H9 (cell line): ENCODE results near the gene CC2D2A. TPM values are rescaled to one million over a fixed set of nuclear protein-coding genes. Genes with fewer than 3 reads are reported as not detected.

Experiments used
- DNase-seq: peaks from one replicate; pipeline ENCODE4 v3.0.0-alpha.2; 2017
- H2AFZ ChIP-seq: one replicate; pipeline ENCODE4 v1.6.1; 2013; ENCODE audit warnings: mild to moderate bottlenecking, low read length, control low read depth, moderate library complexity
- H2AK5ac ChIP-seq: 2 replicates; pipeline ENCODE4 v1.6.1; 2013; ENCODE audit warnings: low read length, control low read depth, mixed read lengths; ENCODE audit not compliant: insufficient read length
- H2BK120ac ChIP-seq: one replicate; pipeline ENCODE4 v1.6.1; 2013; ENCODE audit warnings: low read depth, mild to moderate bottlenecking, low read length, control low read depth, inconsistent platforms; ENCODE audit not compliant: poor library complexity, severe bottlenecking
- H2BK12ac ChIP-seq: 2 replicates; pipeline ENCODE4 v1.6.1; 2013; ENCODE audit warnings: low read length, control low read depth, mixed read lengths, low read depth; ENCODE audit not compliant: insufficient read length
- H2BK15ac ChIP-seq: 2 replicates; pipeline ENCODE4 v1.6.1; 2013; ENCODE audit warnings: low read depth, low read length, control low read depth
- H2BK20ac ChIP-seq: one replicate; pipeline ENCODE4 v1.6.1; 2013; ENCODE audit warnings: low read depth, mild to moderate bottlenecking, low read length, control low read depth, inconsistent platforms; ENCODE audit not compliant: poor library complexity, severe bottlenecking
- H2BK5ac ChIP-seq: 2 replicates; pipeline ENCODE4 v1.6.1; 2013; ENCODE audit warnings: low read length, control low read depth, mixed read lengths; ENCODE audit not compliant: insufficient read length
- H3K14ac ChIP-seq: 2 replicates; pipeline ENCODE4 v1.6.1; 2013; ENCODE audit warnings: low read length, control low read depth; ENCODE audit not compliant: insufficient read depth
- H3K18ac ChIP-seq: 2 replicates; pipeline ENCODE4 v1.6.1; 2013; ENCODE audit warnings: low read depth, mild to moderate bottlenecking, mixed read lengths, low read length, control low read depth; ENCODE audit not compliant: insufficient read length
- H3K23ac ChIP-seq: 2 replicates; pipeline ENCODE4 v1.6.1; 2013; ENCODE audit warnings: low read length, control low read depth, mixed read lengths, low read depth; ENCODE audit not compliant: insufficient read length
- H3K23me2 ChIP-seq: 2 replicates; pipeline ENCODE4 v1.6.1; 2013; ENCODE audit warnings: low read depth, mild to moderate bottlenecking, mixed read lengths, low read length, control low read depth; ENCODE audit not compliant: insufficient read length, poor library complexity, severe bottlenecking
- H3K27ac ChIP-seq: 2 replicates; pipeline ENCODE4 v1.5.1; 2013; ENCODE audit warnings: low read length, control low read depth, mixed read lengths, low read depth; ENCODE audit not compliant: insufficient read length
- H3K27me3 ChIP-seq: 2 replicates; pipeline ENCODE4 v1.6.1; 2013; ENCODE audit warnings: low read length, control low read depth, inconsistent platforms; ENCODE audit not compliant: insufficient read depth
- H3K4ac ChIP-seq: 2 replicates; pipeline ENCODE4 v1.6.1; 2013; ENCODE audit warnings: low read depth, mild to moderate bottlenecking, control low read depth, inconsistent platforms, low read length, moderate library complexity
- H3K4me1 ChIP-seq: 2 replicates; pipeline ENCODE4 v1.6.1; 2013; ENCODE audit warnings: low read length, control low read depth, inconsistent platforms; ENCODE audit not compliant: insufficient read depth
- H3K4me2 ChIP-seq: 2 replicates; pipeline ENCODE4 v1.6.1; 2013; ENCODE audit warnings: low read length, control low read depth, mixed read lengths; ENCODE audit not compliant: insufficient read length, insufficient read depth
- H3K56ac ChIP-seq: 2 replicates; pipeline ENCODE4 v1.6.1; 2013; ENCODE audit warnings: low read depth, mild to moderate bottlenecking, mixed read lengths, low read length, control low read depth; ENCODE audit not compliant: insufficient read length
- H3K79me1 ChIP-seq: 2 replicates; pipeline ENCODE4 v1.6.1; 2013; ENCODE audit warnings: low read depth, mild to moderate bottlenecking, moderate library complexity, low read length, control low read depth, inconsistent platforms; ENCODE audit not compliant: insufficient read depth, poor library complexity, severe bottlenecking
- H3K79me2 ChIP-seq: 2 replicates; pipeline ENCODE4 v1.6.1; 2013; ENCODE audit warnings: low read length, control low read depth, inconsistent platforms; ENCODE audit not compliant: insufficient read depth
- H3K9ac ChIP-seq: 2 replicates; pipeline ENCODE4 v1.6.1; 2013; ENCODE audit warnings: low read length, control low read depth, mixed read lengths; ENCODE audit not compliant: insufficient read length; ENCODE audit errors: extremely low read depth
- H3K9me3 ChIP-seq: one replicate; pipeline ENCODE4 v1.6.1; 2013; ENCODE audit warnings: low read depth, low read length, inconsistent platforms; ENCODE audit not compliant: control insufficient read depth
- H3T11ph ChIP-seq: one replicate; pipeline ENCODE4 v1.6.1; 2013; ENCODE audit warnings: mild to moderate bottlenecking, low read length, control low read depth, inconsistent platforms
- H4K20me1 ChIP-seq: one replicate; pipeline ENCODE4 v1.6.1; 2013; ENCODE audit not compliant: control insufficient read depth, insufficient read length, insufficient read depth
- H4K5ac ChIP-seq: 2 replicates; pipeline ENCODE4 v1.6.1; 2013; ENCODE audit warnings: low read depth, mild to moderate bottlenecking, mixed read lengths, low read length, control low read depth; ENCODE audit not compliant: insufficient read length
- H4K8ac ChIP-seq: replicated peaks from 2 replicates; pipeline ENCODE4 v1.6.1; 2013; ENCODE audit warnings: low read length, control low read depth, mixed read lengths, low read depth; ENCODE audit not compliant: insufficient read length
- H4K91ac ChIP-seq: 2 replicates; pipeline ENCODE4 v1.6.1; 2013; ENCODE audit warnings: low read depth, mild to moderate bottlenecking, moderate library complexity, mixed read lengths, low read length, control low read depth; ENCODE audit not compliant: insufficient read length
- H3K27ac Mint-ChIP-seq, 3 experiments: 2 replicates in 2 of 3; 3 replicates in 1 of 3; pipeline ENCODE4 v1.8.0; 2020 to 2021; ENCODE audit warnings: mixed read lengths in 3 of 3, mild to moderate bottlenecking in 1 of 3, moderate library complexity in 1 of 3
- H3K27me3 Mint-ChIP-seq: 2 replicates; pipeline ENCODE4 v1.8.0; 2021; ENCODE audit warnings: low read depth, mild to moderate bottlenecking, moderate library complexity, mixed read lengths
- H3K36me3 Mint-ChIP-seq, 3 experiments: 2 replicates in 2 of 3; 3 replicates in 1 of 3; pipeline ENCODE4 v1.8.0; 2020 to 2021; ENCODE audit warnings: low read depth in 3 of 3, mixed read lengths in 3 of 3; ENCODE audit not compliant: insufficient read depth in 1 of 3
- H3K4me1 Mint-ChIP-seq, 2 experiments: 2 replicates each; pipeline ENCODE4 v1.8.0; 2020; ENCODE audit warnings: mixed read lengths in 2 of 2
- H3K4me3 Mint-ChIP-seq, 2 experiments: 2 replicates in 1 of 2; 3 replicates in 1 of 2; pipeline ENCODE4 v1.8.0; 2020 to 2021; ENCODE audit warnings: mild to moderate bottlenecking in 2 of 2, mixed read lengths in 2 of 2, moderate library complexity in 1 of 2
- H3K9me3 Mint-ChIP-seq, 2 experiments: 2 replicates in 1 of 2; 3 replicates in 1 of 2; pipeline ENCODE4 v1.8.0; 2020; ENCODE audit warnings: mild to moderate bottlenecking in 2 of 2, mixed read lengths in 2 of 2, moderate library complexity in 1 of 2
- WGBS: extraction: QIAGEN DNeasy Blood & Tissue Kit; methylation state at CpG from one replicate; pipeline ENCODE4 v1.1.7; 2013; ENCODE audit warnings: missing lambda C conversion rate, low lambda C conversion rate, mixed read lengths; ENCODE audit not compliant: insufficient read length; ENCODE audit errors: extremely low coverage; 5-methylcytosine and 5-hydroxymethylcytosine counted together
- total RNA-seq: library from RNA; stranded (reverse); gene quantifications from 2 replicates; pipeline ENCODE4 v1.2.1, GENCODE V29; 2021
- TF ChIP-seq, protein P1 (sequence below): fragments of 200-600 bp; sonication (generic); conservative IDR thresholded peaks from 3 replicates; pipeline ENCODE4 v1.8.0; 2021; ENCODE audit warnings: antibody characterized with exemption, mild to moderate bottlenecking

The CC2D2A gene
- total RNA-seq, 1 experiment from 2014 or later, result 10.4 TPM

DNA sequence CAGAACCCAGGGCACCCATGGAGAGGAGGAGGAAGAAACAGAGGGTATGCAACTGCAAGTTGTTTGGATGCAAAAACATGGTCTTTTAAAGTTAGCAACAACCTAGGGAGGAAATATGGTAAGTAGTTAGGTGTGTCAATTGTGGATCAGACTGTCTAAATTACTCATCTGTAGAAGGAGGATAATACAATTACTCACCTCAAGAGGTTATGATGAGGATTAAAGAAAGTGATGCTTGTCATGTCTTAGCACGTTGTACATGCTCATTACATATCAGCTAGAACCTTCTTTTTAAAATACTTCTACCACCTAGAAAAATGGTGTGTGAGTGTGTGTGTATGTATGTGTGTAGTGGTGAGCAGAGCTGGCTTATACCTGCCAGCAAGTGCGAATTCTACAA is 44.2 kb upstream of the CC2D2A start:
- Histone ChIP-seq H2AK5ac (no peak overlapping the region), H4K20me1 (no peaks in the 10 kb centered on the region), H3K18ac (no peak overlapping the region), H3T11ph (no peak overlapping the region), H3K27me3 (no peaks in the 10 kb centered on the region; the same call in 1 of the 2 replicates), H2AFZ (no peak overlapping the region), H2BK120ac (no peak overlapping the region), H2BK5ac (no peak overlapping the region), H3K27ac (no peak overlapping the region), H3K23ac (no peak overlapping the region), H3K4ac (no peak overlapping the region), H3K79me2 (no peaks in the 10 kb centered on the region), H2BK20ac (no peak overlapping the region), H3K14ac (no peak overlapping the region), H3K23me2 (no peaks in the 10 kb centered on the region), H4K91ac (no peak overlapping the region), H3K9ac (no peak overlapping the region), H2BK15ac (no peak overlapping the region), H3K9me3 (no peaks in the 10 kb centered on the region), H3K4me1 (no peaks in the 10 kb centered on the region; the same call in 1 of the 2 replicates), H4K5ac (no peak overlapping the region), H3K4me2 (no peak overlapping the region), H3K79me1 (no peaks in the 10 kb centered on the region), H2BK12ac (no peak overlapping the region), H3K56ac (no peak overlapping the region), H4K8ac (no peak overlapping the region)
- no peak for DNase-seq
- Mint-ChIP-seq H3K36me3 (no peaks in the 10 kb centered on the region; a peak in 1 of 7 replicates), H3K4me1 (peaks cover 8% of the 10 kb centered on the region in 2 experiments), H3K27me3 (no peaks in the 10 kb centered on the region; the same call in 1 of the 2 replicates), H3K9me3 (no peaks in the 10 kb centered on the region), H3K27ac (no peak overlapping the region), H3K4me3 (no peak overlapping the region)
- no CpG with 5 or more reads among the region's 2 CpGs for WGBS
- TF ChIP-seq, protein P1, sequence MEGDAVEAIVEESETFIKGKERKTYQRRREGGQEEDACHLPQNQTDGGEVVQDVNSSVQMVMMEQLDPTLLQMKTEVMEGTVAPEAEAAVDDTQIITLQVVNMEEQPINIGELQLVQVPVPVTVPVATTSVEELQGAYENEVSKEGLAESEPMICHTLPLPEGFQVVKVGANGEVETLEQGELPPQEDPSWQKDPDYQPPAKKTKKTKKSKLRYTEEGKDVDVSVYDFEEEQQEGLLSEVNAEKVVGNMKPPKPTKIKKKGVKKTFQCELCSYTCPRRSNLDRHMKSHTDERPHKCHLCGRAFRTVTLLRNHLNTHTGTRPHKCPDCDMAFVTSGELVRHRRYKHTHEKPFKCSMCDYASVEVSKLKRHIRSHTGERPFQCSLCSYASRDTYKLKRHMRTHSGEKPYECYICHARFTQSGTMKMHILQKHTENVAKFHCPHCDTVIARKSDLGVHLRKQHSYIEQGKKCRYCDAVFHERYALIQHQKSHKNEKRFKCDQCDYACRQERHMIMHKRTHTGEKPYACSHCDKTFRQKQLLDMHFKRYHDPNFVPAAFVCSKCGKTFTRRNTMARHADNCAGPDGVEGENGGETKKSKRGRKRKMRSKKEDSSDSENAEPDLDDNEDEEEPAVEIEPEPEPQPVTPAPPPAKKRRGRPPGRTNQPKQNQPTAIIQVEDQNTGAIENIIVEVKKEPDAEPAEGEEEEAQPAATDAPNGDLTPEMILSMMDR, result no peak
